Activated T-helper 1 cell treated with anti-CD3 and anti-CD28 coated beads, Interleukin-12 subunit alpha, Interleukin-12 subunit beta, Interleukin-2, Interleukin-4 antibody, amounts not matched to agents 30 ng/mL and 10 ng/mL and 1 ng/mL, durations not matched to agents 14 hours and 24 hours and 36 hours (primary cell): Measurements from ENCODE around the gene ZNF423. TPM values are rescaled to one million over a fixed set of nuclear protein-coding genes. Genes with fewer than 3 reads are reported as not detected.

Experiments
- DNase-seq: peaks from one replicate; pipeline ENCODE4 v3.0.0; 2021; ENCODE audit warnings: low spot score
- H3K27ac Mint-ChIP-seq: one replicate; pipeline ENCODE4 v1.8.0; 2021; ENCODE audit warnings: mild to moderate bottlenecking, mixed read lengths
- H3K27me3 Mint-ChIP-seq: one replicate; pipeline ENCODE4 v1.8.0; 2022; ENCODE audit warnings: mild to moderate bottlenecking, moderate library complexity, mixed read lengths; ENCODE audit not compliant: insufficient read depth
- H3K36me3 Mint-ChIP-seq: one replicate; pipeline ENCODE4 v1.8.0; 2021; ENCODE audit warnings: low read depth, mixed read lengths
- H3K4me1 Mint-ChIP-seq: one replicate; pipeline ENCODE4 v1.8.0; 2021; ENCODE audit warnings: low read depth, mixed read lengths
- H3K4me3 Mint-ChIP-seq: one replicate; pipeline ENCODE4 v1.8.0; 2021; ENCODE audit warnings: mild to moderate bottlenecking, moderate library complexity, mixed read lengths
- H3K9me3 Mint-ChIP-seq: one replicate; pipeline ENCODE4 v1.8.0; 2021; ENCODE audit warnings: mixed read lengths
- intact Hi-C: fragments of 100-400 bp; cut with micrococcal nuclease; formaldehyde crosslinking; loops from one replicate; pipeline ENCODE4 v1.15.1; 2024
- total RNA-seq: library from RNA; stranded (reverse); gene quantifications from 2 replicates; pipeline ENCODE4 v1.2.3, GENCODE V29; 2022

The ZNF423 gene
- total RNA-seq, 1 donor from 2014 or later, result not detected

DNA sequence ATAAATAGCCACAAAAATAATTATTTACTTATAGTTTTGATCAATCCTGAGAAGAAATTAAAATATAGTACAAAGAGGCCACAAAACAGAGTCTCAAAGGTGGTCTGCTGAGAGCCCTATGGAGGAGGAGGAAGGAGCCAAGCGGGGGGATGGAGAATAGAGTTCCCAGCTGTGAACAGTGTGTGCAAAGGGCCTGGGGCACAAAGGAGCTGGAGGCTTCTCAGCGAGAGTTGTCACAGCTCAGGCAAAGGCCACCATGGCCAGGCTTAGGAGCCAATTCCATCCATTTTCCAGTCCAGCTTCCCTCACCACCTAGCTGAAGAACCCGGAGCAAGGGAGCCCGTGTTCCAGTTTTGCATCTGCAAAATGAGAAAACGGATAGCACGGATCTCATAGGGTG, 5.4 kb upstream of the ZNF423 start:
- peaks cover 41% of the 10 kb centered on the region for H3K27me3 Mint-ChIP-seq

DNA sequence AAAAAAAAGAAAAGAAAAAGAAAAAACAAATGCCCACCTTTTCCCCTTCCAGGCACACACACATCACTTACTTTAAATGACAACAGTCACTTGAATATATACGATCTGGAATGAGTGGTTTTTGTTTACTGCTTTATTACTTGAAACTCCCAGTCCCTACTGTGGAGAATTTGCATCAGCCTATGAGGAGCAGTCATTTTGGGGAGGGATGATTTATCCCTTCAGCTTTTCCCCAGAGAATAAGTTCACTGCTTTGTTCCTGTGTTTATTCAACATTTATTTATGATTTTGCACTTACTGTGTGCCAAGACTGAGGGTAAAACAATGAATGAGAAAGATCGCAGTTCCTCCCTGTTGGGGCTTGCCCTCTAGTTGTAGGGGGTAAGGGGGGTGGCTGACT, 4.7 kb upstream of the ZNF423 start:
- intact Hi-C loops, result no loop called here
- DNase-seq, result no peak
- Mint-ChIP-seq H3K27me3 (peaks cover 41% of the 10 kb centered on the region), H3K27ac (no peak overlapping the region), H3K36me3 (no peaks in the 10 kb centered on the region), H3K4me3 (no peak overlapping the region), H3K9me3 (no peaks in the 10 kb centered on the region), H3K4me1 (peaks cover 5% of the 10 kb centered on the region)

More for the DNA sequence above, 5.4 kb upstream of the ZNF423 start:
- Mint-ChIP-seq H3K27ac (no peak overlapping the region), H3K4me1 (peaks cover 5% of the 10 kb centered on the region), H3K9me3 (no peaks in the 10 kb centered on the region), H3K36me3 (no peaks in the 10 kb centered on the region), H3K4me3 (no peak overlapping the region)
- no peak for DNase-seq
- intact Hi-C loops, result no loop called here

DNA sequence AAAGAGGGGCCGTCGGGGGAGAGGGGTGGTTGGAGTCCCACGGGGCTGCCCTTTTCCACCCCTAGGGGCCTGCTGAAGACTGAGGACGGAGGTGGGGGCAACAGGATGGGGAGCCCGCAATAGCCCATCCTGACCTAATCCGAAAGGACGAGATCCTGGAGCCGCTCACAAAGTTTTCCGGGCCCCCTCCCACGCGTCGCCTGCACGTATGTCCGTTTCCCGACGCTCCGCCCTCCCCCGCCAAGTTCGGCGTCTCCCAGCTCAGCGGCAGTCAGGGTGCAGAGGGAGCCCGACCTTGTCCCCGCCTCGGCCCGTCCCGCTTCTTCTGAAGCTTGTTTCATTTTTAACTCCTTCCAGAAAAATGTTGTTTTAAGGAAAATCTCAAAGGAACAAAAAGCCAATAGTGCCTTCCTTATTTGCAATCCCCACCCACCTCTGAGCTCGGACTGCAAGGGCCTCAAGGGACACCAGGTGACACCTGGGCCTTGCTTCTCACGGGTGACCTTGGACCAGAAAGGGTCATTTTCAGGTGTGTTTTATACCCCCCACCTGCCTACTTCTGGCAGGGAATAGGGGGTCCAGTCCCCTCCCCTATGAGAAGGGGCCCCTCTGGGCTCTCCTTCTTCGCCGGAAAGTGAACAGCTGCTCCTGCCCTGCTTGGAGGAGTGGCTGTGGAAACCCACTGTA, 3.4 kb upstream of the ZNF423 start:
- H3K27me3 Mint-ChIP-seq, result peaks cover 45% of the 10 kb centered on the region
- intact Hi-C loops, result loop anchor here (2.0 to 10.0 kb wide), 2 partner anchors 352 to 454 kb away; no protein-coding TSS in a partner anchor
- no peaks in the 10 kb centered on the region for H3K9me3 Mint-ChIP-seq
- peak overlapping the region; percentile 72 for H3K4me3 Mint-ChIP-seq
- H3K27ac Mint-ChIP-seq, result no peak overlapping the region
- H3K36me3 Mint-ChIP-seq, result no peaks in the 10 kb centered on the region
- no peak for DNase-seq
- peaks cover 5% of the 10 kb centered on the region for H3K4me1 Mint-ChIP-seq

DNA sequence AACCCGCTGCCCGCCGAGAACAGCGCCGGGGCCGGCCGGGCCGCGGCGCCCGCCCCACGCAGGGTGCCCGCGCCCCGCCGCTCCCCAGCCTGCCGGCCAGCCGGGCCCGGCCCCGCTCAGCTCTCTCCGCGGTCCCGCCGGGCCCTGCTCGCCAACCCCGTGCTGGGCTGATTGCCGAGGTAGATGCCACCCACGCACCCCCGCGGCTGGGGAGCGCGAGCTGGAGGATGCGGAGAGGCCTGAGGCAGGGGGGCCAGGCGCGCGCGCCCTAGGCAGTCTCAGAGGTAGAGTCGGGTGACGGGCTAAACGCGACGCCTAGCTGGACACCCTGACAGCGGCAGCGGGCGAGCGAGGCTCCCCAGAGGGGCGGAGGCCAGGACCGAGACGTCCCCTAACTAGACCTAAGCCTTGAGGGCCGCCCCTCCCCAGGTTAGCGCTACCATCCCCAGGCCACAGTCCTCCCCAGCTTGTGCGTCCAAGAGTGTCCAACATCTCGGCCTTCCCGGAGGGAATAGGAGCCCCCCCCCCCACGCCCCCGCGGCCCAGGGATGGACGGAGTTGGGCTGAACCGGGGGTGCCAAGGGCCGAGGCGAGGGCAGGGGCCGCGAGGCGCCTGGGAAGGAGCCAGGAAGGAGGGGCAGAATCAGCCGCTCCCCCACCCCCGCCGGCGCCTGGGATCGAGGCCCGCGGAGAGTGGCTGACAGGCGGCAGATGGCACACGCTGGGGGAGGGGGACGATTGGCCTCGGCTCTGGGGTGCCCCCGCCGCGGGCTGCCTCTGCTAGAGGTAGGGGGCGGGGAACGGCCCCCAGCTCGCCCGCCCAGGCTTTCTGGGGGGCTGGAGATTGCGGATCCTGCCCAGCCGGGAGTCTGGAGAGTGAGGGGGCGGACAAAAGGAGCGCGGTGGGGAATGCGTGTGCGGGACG, 2.5 kb upstream of the ZNF423 start:
- intact Hi-C loops, result loop anchor here (2.0 to 10.0 kb wide), 2 partner anchors 352 to 454 kb away; no protein-coding TSS in a partner anchor
- DNase-seq, result no peak
- Mint-ChIP-seq H3K4me3 (no peak overlapping the region), H3K27me3 (peaks cover 53% of the 10 kb centered on the region), H3K27ac (no peak overlapping the region), H3K9me3 (no peaks in the 10 kb centered on the region), H3K36me3 (no peaks in the 10 kb centered on the region), H3K4me1 (peaks cover 5% of the 10 kb centered on the region)

DNA sequence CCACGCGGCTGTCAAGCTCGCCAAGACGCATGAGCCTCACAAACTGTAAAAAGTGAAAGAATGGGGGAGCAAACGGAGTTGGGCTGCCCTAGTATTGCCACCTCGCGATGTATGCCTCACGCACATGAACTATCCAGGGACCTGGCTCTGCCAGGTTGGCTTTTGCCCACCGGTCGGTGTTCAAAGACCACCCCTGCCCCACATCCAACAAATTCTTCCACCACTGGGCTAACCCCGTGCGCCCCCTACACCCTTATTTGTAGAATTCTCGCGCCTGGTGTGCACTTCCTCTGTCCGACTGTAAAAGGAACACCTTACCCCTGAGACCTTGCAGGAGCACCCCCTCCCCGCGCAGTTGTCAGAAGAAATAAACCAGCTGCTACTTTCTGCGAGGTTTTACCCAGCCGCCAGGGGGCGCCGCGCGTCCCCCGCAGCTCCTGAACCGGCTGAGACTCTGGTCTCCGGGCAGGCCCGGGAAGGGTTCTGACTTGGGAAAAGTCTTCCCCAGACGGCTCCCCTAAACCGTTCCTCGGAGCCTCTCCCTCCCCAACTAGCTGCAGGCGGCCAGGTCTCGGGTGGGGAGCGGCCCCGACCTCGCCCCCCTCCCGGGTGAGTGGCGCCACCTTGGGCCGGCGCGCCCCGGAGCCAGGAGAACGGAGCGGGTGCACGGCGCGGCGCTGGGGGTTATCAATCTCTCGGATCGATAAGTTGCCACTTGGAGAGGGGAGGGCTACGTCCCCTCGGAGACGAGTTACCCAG, 1.7 kb upstream of the ZNF423 start:
- H3K27me3 Mint-ChIP-seq, result peaks cover 58% of the 10 kb centered on the region
- no peaks in the 10 kb centered on the region for H3K36me3 Mint-ChIP-seq
- H3K27ac Mint-ChIP-seq, result peak overlapping the region; percentile 49
- peak overlapping the region; percentile 84 for H3K4me3 Mint-ChIP-seq
- H3K9me3 Mint-ChIP-seq, result no peaks in the 10 kb centered on the region
- DNase-seq, result peak; percentile 41
- intact Hi-C loops, result loop anchor here (2.0 to 10.0 kb wide), 2 partner anchors 353 to 453 kb away; no protein-coding TSS in a partner anchor
- H3K4me1 Mint-ChIP-seq, result peaks cover 5% of the 10 kb centered on the region

DNA sequence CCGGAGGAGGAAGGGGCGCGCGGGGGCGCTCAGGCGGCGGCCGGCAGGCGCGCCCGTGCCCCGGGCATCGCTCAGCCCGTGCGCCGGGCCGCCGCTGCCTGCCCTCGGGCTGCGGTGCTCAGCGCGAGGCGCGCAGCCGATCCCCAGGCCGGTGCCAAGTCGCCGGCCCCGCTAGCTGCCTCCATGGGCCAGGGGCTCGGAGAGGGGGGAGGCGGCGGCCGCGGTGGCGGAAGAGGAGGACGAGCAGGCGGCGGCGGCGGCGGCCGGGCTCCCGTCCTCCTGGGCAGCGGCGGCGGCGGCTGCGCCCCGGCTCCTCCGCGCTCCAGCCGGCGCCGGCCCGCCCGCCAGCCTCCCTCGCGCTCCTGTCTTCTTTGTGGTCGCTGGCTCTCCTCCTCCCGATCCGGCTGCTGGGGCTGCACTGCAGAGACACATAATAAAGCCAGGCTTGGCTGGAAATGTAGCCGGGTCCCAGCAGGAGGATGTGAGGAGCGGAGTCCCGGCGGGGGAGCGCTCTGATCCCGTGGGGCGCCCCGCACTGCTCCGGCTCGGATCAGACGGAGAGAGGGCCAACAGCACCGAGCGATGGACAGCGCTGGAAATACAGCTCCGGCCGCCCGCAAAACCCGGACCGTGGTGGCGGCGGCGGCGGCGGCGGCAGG, 889 bp upstream of the ZNF423 start:
- H3K4me3 Mint-ChIP-seq, result peak overlapping the region; percentile 66
- intact Hi-C loops, result loop anchor here (10.0 kb wide), 1 partner anchor 452 kb away; no protein-coding TSS in a partner anchor
- H3K27ac Mint-ChIP-seq, result no peak overlapping the region
- no peak for DNase-seq
- H3K36me3 Mint-ChIP-seq, result no peaks in the 10 kb centered on the region
- H3K9me3 Mint-ChIP-seq, result no peaks in the 10 kb centered on the region
- H3K27me3 Mint-ChIP-seq, result peaks cover 61% of the 10 kb centered on the region
- peaks cover 5% of the 10 kb centered on the region for H3K4me1 Mint-ChIP-seq

DNA sequence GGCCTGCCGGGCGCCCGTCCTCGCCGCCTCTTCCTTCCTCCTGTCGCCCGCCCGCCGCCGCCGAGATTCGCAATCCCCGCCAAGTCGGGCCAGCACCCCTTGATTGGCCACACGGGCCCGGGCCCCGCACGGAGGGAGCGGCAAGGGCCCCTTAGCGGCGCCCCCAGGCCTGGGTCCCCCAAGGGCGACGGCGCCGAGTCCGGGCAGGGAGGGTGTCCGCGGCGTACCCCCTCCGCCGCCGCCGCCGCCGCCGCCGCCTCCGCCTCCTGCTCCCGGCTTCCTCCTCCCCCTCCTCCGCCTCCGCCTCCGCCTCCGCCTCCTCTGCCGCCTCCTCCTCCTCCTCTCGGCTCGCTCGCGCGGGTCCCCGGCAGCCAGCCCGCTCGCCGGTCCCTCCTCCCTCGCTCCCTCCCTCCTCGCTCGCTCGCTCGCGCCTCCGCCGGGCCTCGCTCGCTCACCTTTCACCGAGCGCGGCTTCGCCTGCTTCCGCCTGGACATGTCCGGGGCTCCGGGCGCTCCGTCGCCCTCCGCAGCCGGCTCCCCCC, 561 bp downstream of the ZNF423 start:
- H3K27me3 Mint-ChIP-seq, result peaks cover 47% of the 10 kb centered on the region
- no peaks in the 10 kb centered on the region for H3K9me3 Mint-ChIP-seq
- H3K4me1 Mint-ChIP-seq, result peaks cover 5% of the 10 kb centered on the region
- no peaks in the 10 kb centered on the region for H3K36me3 Mint-ChIP-seq
- peak overlapping the region; percentile 39 for H3K4me3 Mint-ChIP-seq
- DNase-seq, result peak; percentile 66
- H3K27ac Mint-ChIP-seq, result no peak overlapping the region
- intact Hi-C loops, result loop anchor here (10.0 kb wide), 1 partner anchor 451 kb away; no protein-coding TSS in a partner anchor

DNA sequence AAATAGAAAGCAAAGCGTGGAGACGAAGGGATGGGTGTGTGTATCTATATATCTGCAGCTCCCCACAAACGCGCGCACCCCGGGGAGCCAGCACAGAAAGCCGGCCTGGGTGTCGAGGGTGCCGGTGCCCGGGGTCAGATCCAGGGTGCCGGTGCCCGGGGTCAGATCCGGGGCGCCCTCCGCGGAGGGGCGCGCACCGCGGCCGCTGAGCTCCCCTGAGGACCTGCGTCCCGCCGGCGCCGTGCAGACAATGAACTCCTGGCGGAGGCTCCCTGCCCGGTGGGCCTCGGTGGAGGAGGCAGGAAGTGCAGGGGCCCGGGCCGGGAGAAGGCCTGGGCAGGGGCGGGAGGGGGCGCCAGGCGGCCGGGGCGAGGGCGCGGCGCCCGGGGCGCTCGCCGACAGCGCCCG, 1.1 kb downstream of the ZNF423 start:
- intact Hi-C loops, result loop anchor here (10.0 kb wide), 1 partner anchor 450 kb away; no protein-coding TSS in a partner anchor
- Mint-ChIP-seq H3K9me3 (no peaks in the 10 kb centered on the region), H3K4me1 (peaks cover 5% of the 10 kb centered on the region), H3K27ac (no peak overlapping the region), H3K36me3 (no peaks in the 10 kb centered on the region), H3K27me3 (peaks cover 42% of the 10 kb centered on the region), H3K4me3 (no peak overlapping the region)
- DNase-seq, result no peak

DNA sequence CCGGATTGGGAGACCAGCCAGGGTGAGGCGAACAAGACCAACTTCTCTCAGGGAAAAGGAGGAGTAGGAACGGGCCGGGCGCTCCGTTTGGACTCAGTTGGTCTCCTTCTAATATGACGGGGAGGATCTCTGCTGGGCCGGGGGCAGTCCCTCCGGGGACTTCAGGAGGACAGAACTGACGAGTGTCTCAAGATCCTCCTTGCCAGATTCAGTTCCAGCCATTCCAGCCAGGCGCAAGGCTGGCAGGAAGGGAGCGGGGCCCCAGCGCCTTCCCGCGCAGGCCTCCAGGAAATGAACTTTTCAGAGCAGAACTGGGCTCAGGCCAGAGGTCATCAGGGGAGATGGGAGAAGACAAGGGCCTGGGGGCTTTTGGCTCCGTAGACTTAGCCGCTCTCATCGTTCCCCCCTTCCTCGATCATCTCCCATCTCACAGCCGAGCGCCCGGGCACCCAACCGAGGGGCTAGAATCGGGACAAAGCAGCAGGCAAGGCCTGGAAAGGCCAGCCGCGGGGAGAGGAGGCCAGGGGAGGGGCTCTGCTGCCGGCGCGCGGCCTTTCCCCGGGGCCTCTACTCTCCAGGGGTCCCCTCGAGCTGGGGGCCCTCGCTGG, 1.6 kb downstream of the ZNF423 start:
- Mint-ChIP-seq H3K27ac (no peak overlapping the region), H3K9me3 (no peaks in the 10 kb centered on the region), H3K36me3 (no peaks in the 10 kb centered on the region), H3K27me3 (peaks cover 37% of the 10 kb centered on the region), H3K4me3 (peak overlapping the region; percentile 73), H3K4me1 (peaks cover 5% of the 10 kb centered on the region)
- DNase-seq, result no peak
- intact Hi-C loops, result loop anchor here (10.0 kb wide), 1 partner anchor 449 kb away; no protein-coding TSS in a partner anchor

DNA sequence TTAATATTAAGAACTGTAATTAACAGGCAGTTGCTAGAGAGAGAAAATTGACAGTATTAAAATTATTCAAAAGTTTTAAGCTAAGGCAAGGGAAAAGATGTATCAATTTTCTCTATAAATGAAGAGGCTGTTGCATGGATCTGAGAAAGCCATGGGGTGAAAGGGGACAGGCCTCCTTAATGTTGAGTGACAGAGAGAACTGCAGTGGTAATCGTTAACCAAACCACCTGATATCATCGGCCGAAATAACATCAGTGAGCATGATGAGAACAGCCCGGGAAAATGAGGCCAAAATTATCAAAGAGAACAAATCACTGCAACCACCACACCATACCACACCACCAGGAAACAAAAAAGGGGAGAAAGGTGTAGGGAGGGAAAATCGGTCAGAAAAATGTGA, 3.6 kb downstream of the ZNF423 start:
- no peaks in the 10 kb centered on the region for H3K9me3 Mint-ChIP-seq
- no peak for DNase-seq
- intact Hi-C loops, result loop anchor here (10.0 kb wide), 1 partner anchor 447 kb away; no protein-coding TSS in a partner anchor
- H3K36me3 Mint-ChIP-seq, result no peaks in the 10 kb centered on the region
- peak overlapping the region; percentile 7 for H3K4me3 Mint-ChIP-seq
- peaks cover 34% of the 10 kb centered on the region for H3K27me3 Mint-ChIP-seq
- H3K4me1 Mint-ChIP-seq, result peaks cover under 1% of the 10 kb centered on the region
- H3K27ac Mint-ChIP-seq, result no peak overlapping the region

DNA sequence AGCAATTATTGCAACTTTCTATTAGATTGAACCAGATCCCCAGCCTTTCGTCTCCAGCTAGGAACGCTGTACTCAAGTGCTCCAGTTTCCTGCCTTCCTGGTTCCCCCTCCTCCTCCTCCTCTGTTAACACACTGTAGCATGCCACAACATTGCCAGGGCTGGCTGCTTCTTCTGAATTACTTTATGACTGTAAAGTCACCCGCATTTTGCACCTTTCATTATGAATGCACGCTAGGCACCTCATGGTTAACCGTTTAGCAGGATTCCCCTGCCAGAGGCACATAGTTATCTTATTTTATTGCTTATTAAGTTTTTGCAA, 4.5 kb downstream of the ZNF423 start:
- H3K9me3 Mint-ChIP-seq, result no peaks in the 10 kb centered on the region
- H3K4me3 Mint-ChIP-seq, result no peak overlapping the region
- H3K27me3 Mint-ChIP-seq, result peaks cover 35% of the 10 kb centered on the region
- intact Hi-C loops, result loop anchor here (10.0 kb wide), 1 partner anchor 447 kb away; no protein-coding TSS in a partner anchor
- H3K36me3 Mint-ChIP-seq, result no peaks in the 10 kb centered on the region
- DNase-seq, result no peak
- no peak overlapping the region for H3K27ac Mint-ChIP-seq
- H3K4me1 Mint-ChIP-seq, result no peaks in the 10 kb centered on the region
